ENCODE measurements around the gene COL9A3.

Gene COL9A3

GRCh38 chr20:62817975-62818591 is 1.2 kb downstream of the COL9A3 start:
- H3K4me3 ChIP-seq (replicated peaks; ENCODE audit: low read depth, low read length) = no peak overlapping the region
- no peak for DNase-seq (ENCODE audit: extremely low read depth, low read depth)
- no peak for TF ChIP-seq CTCF (IDR thresholded peaks at IDR 0.05; ENCODE audit: low read depth, low read length, missing control alignments)

- no peak for DNase-seq (ENCODE audit: extremely low read depth, low read depth)
- H3K4me3 ChIP-seq (replicated peaks; ENCODE audit: low read depth, low read length) = no peak overlapping the region
- TF ChIP-seq CTCF (IDR thresholded peaks at IDR 0.05; ENCODE audit: low read depth, low read length, missing control alignments) = no peak
Measured at GRCh38 chr20:62818592-62819493, 2.0 kb downstream of the COL9A3 start.

- no peak overlapping the region for H3K4me3 ChIP-seq (replicated peaks; ENCODE audit: low read depth, low read length)
- DNase-seq (ENCODE audit: extremely low read depth, low read depth) = no peak
Measured at GRCh38 chr20:62819494-62820174, 2.8 kb downstream of the COL9A3 start.

GRCh38 chr20:62820208-62820961 is 3.5 kb downstream of the COL9A3 start:
- H3K4me3 ChIP-seq (replicated peaks; ENCODE audit: low read depth, low read length) = no peak overlapping the region
- no peak for DNase-seq (ENCODE audit: extremely low read depth, low read depth)
- no peak for TF ChIP-seq CTCF (IDR thresholded peaks at IDR 0.05; ENCODE audit: low read depth, low read length, missing control alignments)

More at GRCh38 chr20:62819494-62820174, 2.8 kb downstream of the COL9A3 start:
- TF ChIP-seq CTCF (IDR thresholded peaks at IDR 0.05; ENCODE audit: low read depth, low read length, missing control alignments) = no peak

- TF ChIP-seq CTCF (IDR thresholded peaks at IDR 0.05; ENCODE audit: low read depth, low read length, missing control alignments) = no peak
- no peak overlapping the region for H3K4me3 ChIP-seq (replicated peaks; ENCODE audit: low read depth, low read length)
- DNase-seq (ENCODE audit: extremely low read depth, low read depth) = no peak
Measured at GRCh38 chr20:62820962-62821725, 4.3 kb downstream of the COL9A3 start.
